HepG2 (cell line): ENCODE data around the gene DYDC2. TPM values are rescaled to one million over a fixed set of nuclear protein-coding genes. Genes with fewer than 3 reads are reported as not detected.

Experiments used
- ATAC-seq: fragments of 200-7000 bp; cut with Tn5 transposase; 3 replicates; pipeline ENCODE4 v1.9.1; 2020; ENCODE audit warnings: mild to moderate bottlenecking, moderate library complexity
- BruUV-seq: library from RNA; stranded (reverse); fragments of 400-500 nt; replicated peaks from 2 replicates; lab custom pipeline; 2021; lab: Mats Ljungman, UMichigan
- CTCF ChIA-PET: fragments of 300-600 bp; formaldehyde crosslinking; extraction: SDS; loops from one replicate; lab custom pipeline; 2021; ENCODE audit warnings: low total read pairs, inconsistent platforms, low intra/inter-chr PET ratio; lab: Yijun Ruan, JAX
- POLR2A ChIA-PET: fragments of 350-600 bp; sonication (Branson Sonifier 250); formaldehyde crosslinking; loops from one replicate; lab custom pipeline; 2020; ENCODE audit warnings: antibody characterized with exemption, inconsistent platforms; lab: Yijun Ruan, JAX
- DNase-seq: peaks from one replicate; pipeline ENCODE4 v3.0.0-alpha.2; 2015; ENCODE audit warnings: low spot score
- FAIRE-seq: peaks from 3 replicates; lab custom pipeline; 2011; peaks lifted over from hg19 to GRCh38; lab: Jason Lieb, UNC
- H2AFZ ChIP-seq: one replicate; pipeline ENCODE4 v1.6.1; 2011; ENCODE audit warnings: low read length, inconsistent platforms
- H3K27ac ChIP-seq: fragments of 300-600 bp; 3 replicates; pipeline ENCODE4 v1.8.0; 2011; ENCODE audit warnings: mixed run types, mild to moderate bottlenecking, mixed read lengths, low read length, inconsistent platforms; ENCODE audit not compliant: insufficient read depth; ENCODE audit errors: extremely low read length
- H3K27me3 ChIP-seq, 2 experiments: fragments of 200-600 bp in 1 of 2; 2 replicates in 1 of 2; 3 replicates in 1 of 2; pipeline versions ENCODE4 v1.6.0 to v1.8.0; 2011; ENCODE audit warnings: low read length in 2 of 2, mild to moderate bottlenecking in 2 of 2, moderate library complexity in 2 of 2, inconsistent platforms in 1 of 2; ENCODE audit not compliant: insufficient read depth in 2 of 2, control insufficient read depth in 1 of 2
- H3K36me3 ChIP-seq, 2 experiments: fragments of 200-600 bp in 1 of 2; replicated peaks in 1 of 2; 2 replicates in 1 of 2; 3 replicates in 1 of 2; pipeline versions ENCODE4 v1.5.1 to v1.8.0; 2011; ENCODE audit warnings: low read length in 2 of 2, inconsistent platforms in 1 of 2; ENCODE audit not compliant: insufficient read depth in 2 of 2, control insufficient read depth in 1 of 2
- H3K4me1 ChIP-seq: 2 replicates; pipeline ENCODE4 v1.5.1; 2012; ENCODE audit warnings: low read length, inconsistent platforms; ENCODE audit not compliant: insufficient read depth
- H3K4me2 ChIP-seq: 2 replicates; pipeline ENCODE4 v1.6.0; 2011; ENCODE audit warnings: low read depth, low read length, inconsistent platforms
- H3K4me3 ChIP-seq, 3 experiments: fragments of 200-600 bp in 1 of 3; sonication (generic), shearing (Covaris generic) in 1 of 3; replicated peaks in 1 of 3; 2 replicates each; pipeline ENCODE4 v1.5.1; 2011 to 2016; ENCODE audit warnings: low read length in 3 of 3, inconsistent platforms in 2 of 3, low read depth in 2 of 3, mild to moderate bottlenecking in 2 of 3, control low read depth in 1 of 3, mixed read lengths in 1 of 3; ENCODE audit not compliant: insufficient read depth in 1 of 3
- H3K79me2 ChIP-seq: one replicate; pipeline ENCODE4 v1.6.1; 2011; ENCODE audit warnings: low read length, inconsistent platforms; ENCODE audit not compliant: insufficient read depth
- H3K9ac ChIP-seq: 2 replicates; pipeline ENCODE4 v1.6.0; 2011; ENCODE audit warnings: mild to moderate bottlenecking, low read depth, low read length, inconsistent platforms; ENCODE audit not compliant: insufficient read depth
- H3K9me3 ChIP-seq: 2 replicates; pipeline ENCODE4 v1.5.1; 2012; ENCODE audit warnings: mild to moderate bottlenecking, low read length
- H4K20me1 ChIP-seq: 2 replicates; pipeline ENCODE4 v1.6.0; 2011; ENCODE audit warnings: inconsistent platforms, mild to moderate bottlenecking, low read length, moderate library complexity; ENCODE audit not compliant: insufficient read depth
- KLF12 ChIP-seq: sonication (generic); formaldehyde crosslinking; IDR thresholded peaks from 2 replicates; pipeline ENCODE4 v1.4.0; 2020; ENCODE audit warnings: missing genetic modification reagents, borderline replicate concordance
- RAD21 ChIP-seq: fragments of 450-650 bp; formaldehyde crosslinking; IDR thresholded peaks from 2 replicates; pipeline ENCODE4 v1.5.0; 2020; ENCODE audit warnings: mild to moderate bottlenecking
- ZNF354B ChIP-seq: sonication (generic); formaldehyde crosslinking; IDR thresholded peaks from 2 replicates; pipeline ENCODE4 v1.8.0; 2022; ENCODE audit warnings: mild to moderate bottlenecking, missing genetic modification reagents
- ZNF550 ChIP-seq: sonication (generic); formaldehyde crosslinking; IDR thresholded peaks from 2 replicates; pipeline ENCODE4 v1.4.0; 2020; ENCODE audit warnings: mild to moderate bottlenecking, missing genetic modification reagents, borderline replicate concordance
- ZNF878 ChIP-seq: sonication (generic); formaldehyde crosslinking; IDR thresholded peaks from 2 replicates; pipeline ENCODE4 v1.8.1; 2023; ENCODE audit warnings: mild to moderate bottlenecking, missing genetic modification reagents, moderate library complexity
- WGBS: methylation state at CpG from one replicate; pipeline ENCODE4 v1.1.6; 2017; ENCODE audit warnings: low lambda C conversion rate; 5-methylcytosine and 5-hydroxymethylcytosine counted together
- in situ Hi-C: cut with HindIII; loops from 2 replicates; pipeline ENCODE4 v1.10.0; 2017; ENCODE audit warnings: low pct_unique_long_range_greater_than_20kb; ENCODE audit not compliant: extremely low pct_ligation_motif_present
- intact Hi-C: fragments of 100-400 bp; cut with micrococcal nuclease; formaldehyde crosslinking; loops from one replicate; pipeline ENCODE4 v1.10.0; 2022; ENCODE audit not compliant: unreplicated experiment
- polyA plus RNA-seq, 8 experiments: library from polyadenylated mRNA; depleted of rRNA in 3 of 8; stranded (reverse) in 7 of 8; unstranded in 1 of 8; fragments of >200 nt; fragmentation: Illumina TruSeq in 4 of 8; extraction: Trizol in 4 of 8; gene quantifications; 2 replicates each; pipeline versions ENCODE4 v1.2.1 to v1.2.3, GENCODE V29; 2011 to 2016; ENCODE audit warnings: low read depth in 4 of 8, missing spikeins in 1 of 8, mixed read lengths in 1 of 8; ENCODE audit not compliant: insufficient read depth in 1 of 8
- total RNA-seq, 5 experiments: library from RNA; depleted of rRNA; stranded (reverse); fragments of >200 nt; fragmentation: Illumina TruSeq; extraction: Trizol; gene quantifications; 2 replicates each; pipeline ENCODE4 v1.2.3, GENCODE V29; 2016; ENCODE audit warnings: low read depth in 1 of 5
- TF ChIP-seq, protein P1 (sequence below): sonication (generic); formaldehyde crosslinking; IDR thresholded peaks from 2 replicates; pipeline ENCODE4 v1.5.1; 2020; ENCODE audit warnings: mild to moderate bottlenecking, missing genetic modification reagents, moderate library complexity

Gene DYDC2
- total and polyA plus RNA-seq, 2 of the 13 experiments (the other 11 are each of a cell fraction or from before 2014, with no cell fraction given), result 0.98 to 2.3 TPM

DNA sequence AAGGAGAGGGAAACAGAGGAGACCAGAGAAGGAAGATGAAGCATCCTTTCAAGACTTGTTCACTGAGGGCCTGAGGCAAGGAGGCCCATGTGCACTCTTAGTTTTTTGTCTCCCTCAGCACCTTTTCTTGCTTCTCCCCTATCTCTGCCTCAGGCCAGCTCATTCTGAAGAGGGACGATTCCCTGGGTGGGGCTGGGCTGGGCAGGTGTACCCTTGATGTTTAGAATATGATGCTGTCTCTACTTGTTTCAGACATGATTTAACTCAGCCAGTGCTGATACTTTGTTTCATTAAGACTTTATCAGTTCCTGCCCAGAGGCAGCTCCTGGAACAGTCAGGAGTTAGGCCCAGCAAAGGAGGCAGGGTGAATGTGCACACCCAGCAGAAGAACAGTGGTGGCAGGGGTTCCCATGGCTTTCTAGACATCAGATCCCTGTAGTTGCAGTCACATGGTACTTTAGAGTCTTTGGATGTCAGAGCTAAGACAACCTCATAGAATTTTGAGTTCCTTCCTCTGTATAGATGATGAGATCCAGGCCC is 55.2 kb downstream of the DYDC2 start (continued):
- no peak for TF ChIP-seq RAD21 (CRISPR knock-in tag)

DNA sequence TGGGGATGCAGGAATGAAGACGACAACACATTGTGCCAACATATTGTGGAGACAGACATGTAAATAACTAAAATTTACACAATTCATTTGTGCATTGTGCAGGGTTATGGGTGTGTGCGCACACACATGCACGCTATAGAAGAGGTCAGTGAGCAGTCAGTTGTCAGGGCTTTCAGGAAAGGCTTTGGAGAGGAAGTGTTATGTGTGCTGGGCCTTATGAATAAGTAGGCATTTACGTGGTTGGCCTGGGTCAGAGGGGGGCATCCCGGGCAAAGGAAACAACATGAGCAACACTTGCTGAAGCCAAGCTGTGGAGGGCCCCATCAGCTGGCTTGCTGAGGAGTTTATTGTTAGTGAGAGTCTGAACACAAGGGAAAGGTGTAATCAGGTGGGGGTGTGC is 55.9 kb downstream of the DYDC2 start:
- Histone ChIP-seq H3K36me3 (no peaks in the 10 kb centered on the region), H2AFZ (no peak overlapping the region), H3K27ac (peak overlapping the region; percentile 9), H3K9ac (no peak overlapping the region), H3K4me2 (peak overlapping the region; percentile 29; the same call in 1 of the 2 replicates), H3K79me2 (peaks cover 79% of the 10 kb centered on the region), H3K27me3 (no peaks in the 10 kb centered on the region; a peak in 1 of 5 replicates), H3K4me1 (peaks cover 79% of the 10 kb centered on the region), H3K4me3 (no peak overlapping the region), H3K9me3 (no peaks in the 10 kb centered on the region), H4K20me1 (peaks cover 10% of the 10 kb centered on the region; the same call in 1 of the 2 replicates)
- intact Hi-C loops, result no loop called here
- no TSS peak for BruUV-seq
- ChIA-PET CTCF (no interaction called here), POLR2A (interaction anchor here (1.3 kb wide), 2 partner anchors 52 to 87 kb away, joined by 6 read pairs; no protein-coding TSS in a partner anchor)
- in situ Hi-C loops, result no loop called here
- DNase-seq (no peak), FAIRE-seq (no peak), ATAC-seq (no peak)
- WGBS, result 95% methylated on average over 5 of the region's 5 CpGs
- TF ChIP-seq KLF12 (CRISPR knock-in tag) (no peak), ZNF550 (CRISPR knock-in tag) (no peak)

DNA sequence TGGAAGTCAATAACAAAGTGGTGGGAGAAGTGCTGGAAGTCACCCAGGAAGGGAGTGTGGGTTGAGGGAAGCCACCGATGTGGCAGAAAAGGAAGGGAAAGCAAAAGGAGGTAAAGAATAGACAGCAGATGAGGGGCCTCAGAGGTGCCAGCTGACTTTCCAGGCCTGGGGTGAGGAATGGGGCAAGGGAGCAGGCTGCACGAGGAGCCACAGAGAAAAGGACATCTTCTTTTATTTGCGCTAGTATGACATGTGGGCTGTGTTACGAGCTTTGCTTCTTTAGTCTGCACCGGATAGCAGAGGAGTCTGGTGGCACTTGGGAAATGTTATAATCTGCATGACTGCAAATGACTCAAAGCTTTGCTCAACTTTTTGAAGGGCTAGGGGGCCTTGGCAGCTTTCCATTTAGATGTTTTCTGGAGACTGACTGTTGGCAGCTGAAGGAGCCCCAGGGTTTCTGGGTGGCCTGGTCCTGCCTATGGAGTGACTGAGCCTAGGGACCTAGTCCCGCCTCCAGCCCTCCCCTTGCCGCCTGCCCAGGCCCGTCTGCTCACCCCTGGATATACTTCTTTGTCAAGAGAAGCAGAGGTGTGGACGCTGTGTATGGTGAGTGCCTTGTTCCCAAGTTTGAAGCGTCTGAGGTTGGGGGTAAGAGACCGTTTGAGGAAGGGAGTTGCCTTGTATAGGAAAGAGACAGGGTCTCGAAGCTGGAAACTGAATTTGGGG is 56.9 kb downstream of the DYDC2 start:
- H4K20me1 ChIP-seq, result peaks cover 10% of the 10 kb centered on the region; the same call in 1 of the 2 replicates
- WGBS, result 54% methylated on average over 12 of the region's 12 CpGs
- H3K79me2 ChIP-seq, result peaks cover 83% of the 10 kb centered on the region
- CTCF ChIA-PET, result no interaction called here
- POLR2A ChIA-PET, result interaction anchor here (1.7 kb wide), 1 partner anchor 80 kb away, joined by 4 read pairs; no protein-coding TSS in a partner anchor
- peak overlapping the region in 2 of 3 experiments; percentile 7 to 37; a peak in 2 of 6 replicates for H3K4me3 ChIP-seq
- peak overlapping the region; percentile 31 for H3K9ac ChIP-seq
- H3K36me3 ChIP-seq, result peaks cover 0 to 2% of the 10 kb centered on the region in 2 experiments; a peak in 1 of 5 replicates
- DNase-seq, result no peak
- peaks cover 78% of the 10 kb centered on the region for H3K4me1 ChIP-seq
- BruUV-seq, result no TSS peak
- H2AFZ ChIP-seq, result no peak overlapping the region
- peak overlapping the region; percentile 66 for H3K4me2 ChIP-seq
- H3K9me3 ChIP-seq, result no peaks in the 10 kb centered on the region
- in situ Hi-C loops, result no loop called here
- H3K27me3 ChIP-seq, result no peaks in the 10 kb centered on the region
- peak overlapping the region; percentile 72 for H3K27ac ChIP-seq
- intact Hi-C loops, result no loop called here
- ATAC-seq, result peak; percentile 17
- no peak for FAIRE-seq
- no peak for TF ChIP-seq ZNF354B (CRISPR knock-in tag)
- TF ChIP-seq ZNF878 (CRISPR knock-in tag), result 0 out of 2 replicates have a peak, but pooled peaks have one; percentile 17
- TF ChIP-seq, protein P1, sequence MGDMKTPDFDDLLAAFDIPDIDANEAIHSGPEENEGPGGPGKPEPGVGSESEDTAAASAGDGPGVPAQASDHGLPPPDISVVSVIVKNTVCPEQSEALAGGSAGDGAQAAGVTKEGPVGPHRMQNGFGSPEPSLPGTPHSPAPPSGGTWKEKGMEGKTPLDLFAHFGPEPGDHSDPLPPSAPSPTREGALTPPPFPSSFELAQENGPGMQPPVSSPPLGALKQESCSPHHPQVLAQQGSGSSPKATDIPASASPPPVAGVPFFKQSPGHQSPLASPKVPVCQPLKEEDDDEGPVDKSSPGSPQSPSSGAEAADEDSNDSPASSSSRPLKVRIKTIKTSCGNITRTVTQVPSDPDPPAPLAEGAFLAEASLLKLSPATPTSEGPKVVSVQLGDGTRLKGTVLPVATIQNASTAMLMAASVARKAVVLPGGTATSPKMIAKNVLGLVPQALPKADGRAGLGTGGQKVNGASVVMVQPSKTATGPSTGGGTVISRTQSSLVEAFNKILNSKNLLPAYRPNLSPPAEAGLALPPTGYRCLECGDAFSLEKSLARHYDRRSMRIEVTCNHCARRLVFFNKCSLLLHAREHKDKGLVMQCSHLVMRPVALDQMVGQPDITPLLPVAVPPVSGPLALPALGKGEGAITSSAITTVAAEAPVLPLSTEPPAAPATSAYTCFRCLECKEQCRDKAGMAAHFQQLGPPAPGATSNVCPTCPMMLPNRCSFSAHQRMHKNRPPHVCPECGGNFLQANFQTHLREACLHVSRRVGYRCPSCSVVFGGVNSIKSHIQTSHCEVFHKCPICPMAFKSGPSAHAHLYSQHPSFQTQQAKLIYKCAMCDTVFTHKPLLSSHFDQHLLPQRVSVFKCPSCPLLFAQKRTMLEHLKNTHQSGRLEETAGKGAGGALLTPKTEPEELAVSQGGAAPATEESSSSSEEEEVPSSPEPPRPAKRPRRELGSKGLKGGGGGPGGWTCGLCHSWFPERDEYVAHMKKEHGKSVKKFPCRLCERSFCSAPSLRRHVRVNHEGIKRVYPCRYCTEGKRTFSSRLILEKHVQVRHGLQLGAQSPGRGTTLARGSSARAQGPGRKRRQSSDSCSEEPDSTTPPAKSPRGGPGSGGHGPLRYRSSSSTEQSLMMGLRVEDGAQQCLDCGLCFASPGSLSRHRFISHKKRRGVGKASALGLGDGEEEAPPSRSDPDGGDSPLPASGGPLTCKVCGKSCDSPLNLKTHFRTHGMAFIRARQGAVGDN (CRISPR knock-in tag), result peak; percentile 66
